ENCODE data around the gene APBB2.

GRCh38 chr4:41120297-41121217, 93.8 kb downstream of the APBB2 start:
- no peak for TF ChIP-seq FOSL1 (IDR thresholded peaks at IDR 0.05; ENCODE audit: insufficient read depth, low read depth, low read length)
- no peak for TF ChIP-seq POLR2AphosphoS5 (IDR thresholded peaks at IDR 0.05; ENCODE audit: low read depth, low read length)
- TF ChIP-seq CTCF (IDR thresholded peaks at IDR 0.05; ENCODE audit: control extremely low read depth in 1 of 3, insufficient read depth in 1 of 3, low read depth in 1 of 3, low read length in 3 of 3), result no peak
- no peak for TF ChIP-seq ASH2L (IDR thresholded peaks at IDR 0.05; ENCODE audit: low read length)

All from H1 (cell line).